Panc1 (cell line): Measurements from ENCODE around the gene FAM221B. TPM values are rescaled to one million over a fixed set of nuclear protein-coding genes. Genes with fewer than 3 reads are reported as not detected.

Experiments
- ATAC-seq: fragments of 200-7000 bp; cut with Tn5 transposase; 2 replicates; pipeline ENCODE4 v1.9.1; 2020; ENCODE audit warnings: mild to moderate bottlenecking, moderate library complexity
- BruUV-seq: library from RNA; stranded (reverse); fragments of 400-500 nt; replicated peaks from 2 replicates; lab custom pipeline; 2021; lab: Mats Ljungman, UMichigan
- CTCF ChIA-PET: fragments of 300-600 bp; sonication (Branson Sonifier 250); formaldehyde crosslinking; loops from one replicate; lab custom pipeline; 2022; ENCODE audit warnings: antibody characterized with exemption; lab: Charles Lee
- POLR2A ChIA-PET: fragments of 300-600 bp; sonication (Branson Sonifier 250); formaldehyde crosslinking; loops from one replicate; lab custom pipeline; 2022; ENCODE audit warnings: antibody characterized with exemption; lab: Charles Lee
- DNase-seq: peaks from one replicate; pipeline ENCODE4 v3.0.0-alpha.2; 2010; ENCODE audit warnings: low read depth, low spot score
- H3K27ac ChIP-seq: 2 replicates; pipeline ENCODE4 v1.5.1; 2011; ENCODE audit warnings: mild to moderate bottlenecking, low read length, inconsistent platforms
- H3K27me3 ChIP-seq: fragments of 200-500 bp; sonication (Bioruptor generic); 2 replicates; pipeline ENCODE4 v1.6.0; 2014; ENCODE audit warnings: low read length, inconsistent platforms; ENCODE audit not compliant: control insufficient read depth, insufficient read depth
- H3K36me3 ChIP-seq: fragments of 200-500 bp; sonication (Bioruptor generic); 2 replicates; pipeline ENCODE4 v1.5.1; 2014; ENCODE audit warnings: inconsistent platforms, mild to moderate bottlenecking, low read length, moderate library complexity; ENCODE audit not compliant: control insufficient read depth, insufficient read depth
- H3K4me1 ChIP-seq: 2 replicates; pipeline ENCODE4 v1.5.1; 2011; ENCODE audit warnings: inconsistent platforms, mild to moderate bottlenecking, low read length, moderate library complexity; ENCODE audit not compliant: control insufficient read depth, insufficient read depth
- H3K4me3 ChIP-seq, 2 experiments: 2 replicates each; pipeline ENCODE4 v1.5.1; 2011 to 2012; ENCODE audit warnings: low read depth in 2 of 2, low read length in 2 of 2, mild to moderate bottlenecking in 2 of 2, inconsistent platforms in 1 of 2, moderate library complexity in 1 of 2
- H3K9me3 ChIP-seq: fragments of 200-500 bp; sonication (Bioruptor generic); 2 replicates; pipeline ENCODE4 v1.5.1; 2014; ENCODE audit warnings: low read depth, mild to moderate bottlenecking, inconsistent platforms, low read length, moderate library complexity; ENCODE audit not compliant: control insufficient read depth, insufficient read depth
- CTCF ChIP-seq: fragments of 450-650 bp; IDR thresholded peaks from 2 replicates; pipeline ENCODE4 v1.5.1; 2017; ENCODE audit warnings: mild to moderate bottlenecking
- POLR2AphosphoS5 ChIP-seq: IDR thresholded peaks from 2 replicates; pipeline ENCODE4 v1.6.1; 2012; ENCODE audit warnings: mild to moderate bottlenecking, low read depth, low read length, moderate library complexity
- SIN3A ChIP-seq: IDR thresholded peaks from 2 replicates; pipeline ENCODE4 v1.6.1; 2012; ENCODE audit warnings: low read depth, mild to moderate bottlenecking, low read length, moderate library complexity, borderline replicate concordance; ENCODE audit not compliant: insufficient read depth
- TCF7L2 ChIP-seq: IDR thresholded peaks from 2 replicates; pipeline ENCODE4 v1.6.1; 2011; ENCODE audit warnings: mild to moderate bottlenecking, low read depth, low read length, inconsistent platforms
- in situ Hi-C: cut with HindIII; loops from 2 replicates; pipeline ENCODE4 v1.10.0; 2016; ENCODE audit warnings: low sequenced_read_pairs, low pct_unique_long_range_greater_than_20kb
- intact Hi-C: fragments of 100-400 bp; cut with micrococcal nuclease; formaldehyde crosslinking; loops from one replicate; pipeline ENCODE4 v1.10.0; 2022; ENCODE audit not compliant: unreplicated experiment
- total RNA-seq: library from RNA; stranded (reverse); gene quantifications from one replicate; pipeline ENCODE4 v1.2.1, GENCODE V29; 2021; ENCODE audit not compliant: unreplicated experiment
- TF ChIP-seq, protein P1 (sequence below), 2 experiments: IDR thresholded peaks; 2 replicates each; pipeline ENCODE4 v1.6.1; 2011 to 2012; ENCODE audit warnings: low read depth in 2 of 2, control low read depth in 1 of 2, low read length in 1 of 2, mild to moderate bottlenecking in 1 of 2, moderate library complexity in 1 of 2; ENCODE audit not compliant: insufficient read depth in 1 of 2

Gene FAM221B
- total RNA-seq, 1 experiment from 2014 or later: not detected

DNA sequence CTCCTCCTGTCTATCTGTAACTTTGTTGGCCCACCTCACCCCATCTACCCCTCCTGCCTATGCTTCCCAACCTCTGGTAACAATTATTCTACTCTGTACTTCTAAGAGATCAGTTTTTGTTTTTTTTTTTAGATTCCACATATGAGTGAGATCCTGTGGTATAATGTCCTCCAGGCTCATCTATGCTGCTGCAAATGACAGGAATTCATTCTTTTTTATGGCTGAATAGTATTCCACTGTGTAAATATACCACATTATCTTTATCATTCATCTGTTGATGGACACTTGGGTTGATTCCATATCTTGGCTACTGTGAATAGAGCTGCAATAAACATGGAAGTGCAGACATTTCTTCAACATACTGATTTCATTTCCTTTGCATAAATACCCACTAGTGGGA, 45.1 kb downstream of the FAM221B start:
- Histone ChIP-seq H3K27me3 (no peaks in the 10 kb centered on the region), H3K36me3 (no peaks in the 10 kb centered on the region), H3K4me1 (no peaks in the 10 kb centered on the region), H3K4me3 (no peak overlapping the region), H3K27ac (no peak overlapping the region), H3K9me3 (no peaks in the 10 kb centered on the region)
- no peak for DNase-seq
- no peak for ATAC-seq
- BruUV-seq: no TSS peak
- POLR2A ChIA-PET: no interaction called here
- in situ Hi-C loops: no loop called here
- no peak for TF ChIP-seq SIN3A
- TF ChIP-seq TCF7L2: no peak
- no peak for TF ChIP-seq POLR2AphosphoS5
- TF ChIP-seq, protein P1, sequence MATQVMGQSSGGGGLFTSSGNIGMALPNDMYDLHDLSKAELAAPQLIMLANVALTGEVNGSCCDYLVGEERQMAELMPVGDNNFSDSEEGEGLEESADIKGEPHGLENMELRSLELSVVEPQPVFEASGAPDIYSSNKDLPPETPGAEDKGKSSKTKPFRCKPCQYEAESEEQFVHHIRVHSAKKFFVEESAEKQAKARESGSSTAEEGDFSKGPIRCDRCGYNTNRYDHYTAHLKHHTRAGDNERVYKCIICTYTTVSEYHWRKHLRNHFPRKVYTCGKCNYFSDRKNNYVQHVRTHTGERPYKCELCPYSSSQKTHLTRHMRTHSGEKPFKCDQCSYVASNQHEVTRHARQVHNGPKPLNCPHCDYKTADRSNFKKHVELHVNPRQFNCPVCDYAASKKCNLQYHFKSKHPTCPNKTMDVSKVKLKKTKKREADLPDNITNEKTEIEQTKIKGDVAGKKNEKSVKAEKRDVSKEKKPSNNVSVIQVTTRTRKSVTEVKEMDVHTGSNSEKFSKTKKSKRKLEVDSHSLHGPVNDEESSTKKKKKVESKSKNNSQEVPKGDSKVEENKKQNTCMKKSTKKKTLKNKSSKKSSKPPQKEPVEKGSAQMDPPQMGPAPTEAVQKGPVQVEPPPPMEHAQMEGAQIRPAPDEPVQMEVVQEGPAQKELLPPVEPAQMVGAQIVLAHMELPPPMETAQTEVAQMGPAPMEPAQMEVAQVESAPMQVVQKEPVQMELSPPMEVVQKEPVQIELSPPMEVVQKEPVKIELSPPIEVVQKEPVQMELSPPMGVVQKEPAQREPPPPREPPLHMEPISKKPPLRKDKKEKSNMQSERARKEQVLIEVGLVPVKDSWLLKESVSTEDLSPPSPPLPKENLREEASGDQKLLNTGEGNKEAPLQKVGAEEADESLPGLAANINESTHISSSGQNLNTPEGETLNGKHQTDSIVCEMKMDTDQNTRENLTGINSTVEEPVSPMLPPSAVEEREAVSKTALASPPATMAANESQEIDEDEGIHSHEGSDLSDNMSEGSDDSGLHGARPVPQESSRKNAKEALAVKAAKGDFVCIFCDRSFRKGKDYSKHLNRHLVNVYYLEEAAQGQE (IDR thresholded peaks at IDR 0.05; ENCODE audit: insufficient read depth in 1 of 2, low read depth in 2 of 2, low read length in 1 of 2): no peak
- no peak for TF ChIP-seq CTCF
- intact Hi-C loops: no loop called here
- CTCF ChIA-PET: no interaction called here

DNA sequence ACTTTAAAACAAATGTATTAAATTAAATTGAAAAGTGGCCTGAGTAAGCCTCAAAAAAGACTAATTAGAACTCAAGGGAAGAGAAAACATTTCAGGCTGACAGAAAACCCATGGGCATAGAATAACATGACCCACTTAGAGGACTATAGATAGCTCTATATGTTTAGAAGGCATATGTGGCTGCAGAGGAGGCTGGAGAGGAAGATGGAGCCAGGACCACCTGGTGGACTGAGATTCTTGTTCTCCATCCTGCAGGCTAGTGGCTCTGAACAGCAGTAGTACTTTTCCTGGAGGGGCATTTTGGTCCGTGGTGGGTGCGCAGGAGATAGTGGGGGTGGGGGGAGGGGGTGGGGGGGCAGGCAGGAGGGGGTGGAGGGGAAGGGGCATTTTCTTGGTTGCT, 47.5 kb downstream of the FAM221B start:
- ATAC-seq (no peak), DNase-seq (no peak)
- Histone ChIP-seq H3K4me3 (no peak overlapping the region), H3K27me3 (no peaks in the 10 kb centered on the region), H3K4me1 (no peaks in the 10 kb centered on the region), H3K27ac (no peak overlapping the region), H3K9me3 (no peaks in the 10 kb centered on the region), H3K36me3 (no peaks in the 10 kb centered on the region)
- no TSS peak for BruUV-seq
- TF ChIP-seq TCF7L2 (no peak), CTCF (no peak), SIN3A (no peak), POLR2AphosphoS5 (no peak)
- TF ChIP-seq, protein P1 (IDR thresholded peaks at IDR 0.05; ENCODE audit: insufficient read depth in 1 of 2, low read depth in 2 of 2, low read length in 1 of 2): no peak
- in situ Hi-C loops (no loop called here), intact Hi-C loops (no loop called here)
- ChIA-PET CTCF (no interaction called here), POLR2A (interaction anchor here (0.7 kb wide), 2 partner anchors 98 to 138 kb away, joined by 7 to 10 read pairs; no protein-coding TSS in a partner anchor)
